Endothelial cell of umbilical vein (primary cell): Measurements from ENCODE around the gene S100Z. TPM values are rescaled to one million over a fixed set of nuclear protein-coding genes. Genes with fewer than 3 reads are reported as not detected.

Experiments
- BruUV-seq: library from RNA; stranded (reverse); fragments of 400-500 nt; replicated peaks from 2 replicates; lab custom pipeline; 2021; lab: Mats Ljungman, UMichigan
- CTCF ChIA-PET: fragments of 300-600, 350-600 bp; sonication (Branson Sonifier 250); formaldehyde crosslinking; loops from one replicate; lab custom pipeline; 2021; ENCODE audit warnings: antibody characterized with exemption, inconsistent platforms; lab: Charles Lee
- POLR2A ChIA-PET: fragments of 300-600, 350-600 bp; sonication (Branson Sonifier 250); formaldehyde crosslinking; loops from one replicate; lab custom pipeline; 2021; ENCODE audit warnings: antibody characterized with exemption, inconsistent platforms; lab: Charles Lee
- DNase-seq: peaks from one replicate; pipeline ENCODE4 v3.0.0-alpha.2; 2011; ENCODE audit warnings: low read depth, low spot score
- FAIRE-seq: peaks from 2 replicates; lab custom pipeline; 2011; peaks lifted over from hg19 to GRCh38; lab: Jason Lieb, UNC
- H2AFZ ChIP-seq: 2 replicates; pipeline ENCODE4 v1.6.0; 2012; ENCODE audit warnings: low read depth, low read length, control low read depth, inconsistent platforms
- H3K27ac ChIP-seq: 2 replicates; pipeline ENCODE4 v1.5.1; 2011; ENCODE audit warnings: low read depth, mild to moderate bottlenecking, control low read depth, low read length, moderate library complexity; ENCODE audit not compliant: insufficient read depth
- H3K27me3 ChIP-seq, 2 experiments: 2 replicates each; pipeline versions ENCODE4 v1.6.0 to v1.6.1; 2011; ENCODE audit warnings: low read length in 2 of 2, mixed read lengths in 1 of 2; ENCODE audit not compliant: control insufficient read depth in 2 of 2, insufficient read depth in 2 of 2
- H3K36me3 ChIP-seq, 2 experiments: 2 replicates in 1 of 2; 3 replicates in 1 of 2; pipeline ENCODE4 v1.5.1; 2011; ENCODE audit warnings: low read length in 2 of 2, mild to moderate bottlenecking in 1 of 2, moderate library complexity in 1 of 2; ENCODE audit not compliant: control insufficient read depth in 2 of 2, insufficient read depth in 2 of 2; ENCODE audit errors: extremely low read depth in 1 of 2
- H3K4me1 ChIP-seq: 3 replicates; pipeline ENCODE4 v1.5.1; 2011; ENCODE audit warnings: mild to moderate bottlenecking, low read length; ENCODE audit not compliant: control insufficient read depth, insufficient read depth; ENCODE audit errors: extremely low read depth
- H3K4me2 ChIP-seq: 2 replicates; pipeline ENCODE4 v1.6.1; 2011; ENCODE audit warnings: low read length, control low read depth, mixed read lengths; ENCODE audit not compliant: insufficient read depth
- H3K4me3 ChIP-seq, 3 experiments: fragments of 200-600 bp in 1 of 3; sonication (generic), shearing (Covaris generic) in 1 of 3; replicated peaks in 1 of 3; 2 replicates each; pipeline ENCODE4 v1.5.1; 2011 to 2016; ENCODE audit warnings: control low read depth in 3 of 3, low read length in 3 of 3, mild to moderate bottlenecking in 2 of 3, inconsistent platforms in 1 of 3, low read depth in 1 of 3, moderate library complexity in 1 of 3; ENCODE audit not compliant: insufficient read depth in 1 of 3
- H3K79me2 ChIP-seq: 2 replicates; pipeline ENCODE4 v1.6.0; 2012; ENCODE audit warnings: low read length, inconsistent platforms; ENCODE audit not compliant: control insufficient read depth, insufficient read depth
- H3K9ac ChIP-seq: replicated peaks from 2 replicates; pipeline ENCODE3; 2011; ENCODE audit warnings: low read length, control low read depth; ENCODE audit not compliant: insufficient read depth; ENCODE audit errors: extremely low read depth
- H3K9me1 ChIP-seq: replicated peaks from 3 replicates; pipeline ENCODE4 v1.6.0; 2011; ENCODE audit warnings: mild to moderate bottlenecking, low read length; ENCODE audit not compliant: control insufficient read depth, insufficient read depth; ENCODE audit errors: extremely low read depth
- H3K9me3 ChIP-seq: replicated peaks from 2 replicates; pipeline ENCODE4 v1.5.1; 2012; ENCODE audit warnings: low read length, inconsistent platforms; ENCODE audit not compliant: control insufficient read depth, insufficient read depth
- H4K20me1 ChIP-seq: replicated peaks from 2 replicates; pipeline ENCODE3; 2011; ENCODE audit warnings: mild to moderate bottlenecking, low read length; ENCODE audit not compliant: control insufficient read depth, insufficient read depth; ENCODE audit errors: extremely low read depth
- EZH2 ChIP-seq: IDR thresholded peaks from 2 replicates; pipeline ENCODE4 v1.6.1; 2012; ENCODE audit warnings: borderline replicate concordance, low read depth, mild to moderate bottlenecking, moderate library complexity, low read length, inconsistent platforms; ENCODE audit not compliant: severe bottlenecking
- FOS ChIP-seq: IDR thresholded peaks from 2 replicates; pipeline ENCODE4 v1.6.1; 2011; ENCODE audit warnings: mild to moderate bottlenecking, low read length, moderate library complexity, borderline replicate concordance; ENCODE audit not compliant: insufficient read depth
- GATA2 ChIP-seq: IDR thresholded peaks from 2 replicates; pipeline ENCODE4 v1.7.0; 2011; ENCODE audit warnings: low read depth, mild to moderate bottlenecking, moderate library complexity, mixed read lengths, low read length; ENCODE audit not compliant: insufficient read length, insufficient read depth
- JUN ChIP-seq: IDR thresholded peaks from 2 replicates; pipeline ENCODE4 v1.6.1; 2011; ENCODE audit warnings: borderline replicate concordance, low read depth; ENCODE audit not compliant: insufficient read length, insufficient read depth
- MAX ChIP-seq: IDR thresholded peaks from 2 replicates; pipeline ENCODE4 v1.6.1; 2011; ENCODE audit not compliant: insufficient read depth, insufficient read length
- MYC ChIP-seq: IDR thresholded peaks from one replicate; pipeline ENCODE4 v1.6.1; 2011; ENCODE audit warnings: mild to moderate bottlenecking, low read depth, low read length
- POLR2A ChIP-seq: IDR thresholded peaks from 2 replicates; pipeline ENCODE4 v1.6.1; 2012; ENCODE audit warnings: low read depth, mild to moderate bottlenecking, control low read depth, low read length
- POLR2AphosphoS5 ChIP-seq: IDR thresholded peaks from 2 replicates; pipeline ENCODE4 v1.6.1; 2012; ENCODE audit warnings: low read depth, mild to moderate bottlenecking, control low read depth, low read length, moderate library complexity; ENCODE audit not compliant: insufficient read depth
- dilution Hi-C: fragments of 300-500 bp; cut with MboI; formaldehyde crosslinking; loops from one replicate; pipeline ENCODE4 v1.15.0; 2019; ENCODE audit warnings: low sequenced_read_pairs; ENCODE audit not compliant: extremely low pct_ligation_motif_present
- intact Hi-C: fragments of 100-400 bp; cut with micrococcal nuclease; formaldehyde crosslinking; loops from one replicate; pipeline ENCODE4 v1.10.0; 2022
- polyA plus RNA-seq, 4 experiments: library from polyadenylated mRNA; depleted of rRNA in 3 of 4; stranded (reverse) in 3 of 4; unstranded in 1 of 4; fragments of >200 nt; gene quantifications; 2 replicates each; pipeline versions ENCODE4 v1.2.1 to v1.2.3, GENCODE V29; 2011 to 2012; ENCODE audit warnings: missing spikeins in 1 of 4
- total RNA-seq: library from RNA; stranded (reverse); gene quantifications from 2 replicates; pipeline ENCODE4 v1.2.3, GENCODE V29; 2021
- TF ChIP-seq, protein P1 (sequence below), 2 donors: IDR thresholded peaks; 1 replicate in 1 of 2; 2 replicates in 1 of 2; pipeline ENCODE4 v1.5.1; 2011; ENCODE audit warnings: low read length in 2 of 2, mild to moderate bottlenecking in 2 of 2, moderate library complexity in 2 of 2, control low read depth in 1 of 2, inconsistent platforms in 1 of 2, low read depth in 1 of 2; ENCODE audit not compliant: insufficient read depth in 1 of 2; ENCODE audit errors: extremely low read depth in 1 of 2

S100Z gene
- total and polyA plus RNA-seq, 2 donors (not counting 3 experiments of a cell fraction or from before 2014, with no cell fraction given) = not detected

DNA sequence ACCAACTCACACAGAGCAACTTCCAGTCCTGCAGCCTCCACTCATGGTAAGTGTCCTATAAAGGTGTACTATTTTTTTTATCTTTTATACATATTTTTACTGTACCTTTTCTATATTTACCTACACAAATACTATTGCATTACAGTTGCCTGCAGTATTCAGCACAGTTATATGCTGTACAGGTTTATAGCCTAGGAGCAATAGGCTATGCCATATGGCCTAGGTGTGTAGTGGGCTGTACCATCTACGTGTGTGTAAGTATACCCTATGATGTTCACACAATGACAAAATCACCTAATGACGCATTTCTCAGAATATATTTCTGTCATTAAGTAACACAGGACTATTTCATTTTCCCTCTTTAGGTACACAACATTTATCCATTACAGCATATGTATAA lies 16.7 kb downstream of the S100Z start:
- Histone ChIP-seq H3K36me3 (no peaks in the 10 kb centered on the region), H3K27me3 (no peaks in the 10 kb centered on the region), H3K9me3 (no peaks in the 10 kb centered on the region), H3K4me1 (no peaks in the 10 kb centered on the region), H3K9me1 (no peaks in the 10 kb centered on the region), H3K9ac (no peak overlapping the region), H3K27ac (no peak overlapping the region), H3K79me2 (no peaks in the 10 kb centered on the region), H2AFZ (no peak overlapping the region), H4K20me1 (no peaks in the 10 kb centered on the region), H3K4me3 (no peak overlapping the region), H3K4me2 (no peak overlapping the region)
- ChIA-PET POLR2A (no interaction called here), CTCF (interaction anchor here (2.2 to 5.6 kb wide), 2 partner anchors 151 to 626 kb away, joined by 16 to 63 read pairs; partner anchors contain the start of gene WDR41)
- dilution Hi-C loops = no loop called here
- no TSS peak for BruUV-seq
- DNase-seq (no peak), FAIRE-seq (no peak)
- TF ChIP-seq MYC = no peak
- no peak for TF ChIP-seq EZH2
- TF ChIP-seq FOS = no peak
- TF ChIP-seq POLR2A = no peak
- TF ChIP-seq GATA2 = no peak
- TF ChIP-seq POLR2AphosphoS5 = no peak
- TF ChIP-seq JUN = no peak
- TF ChIP-seq, protein P1, sequence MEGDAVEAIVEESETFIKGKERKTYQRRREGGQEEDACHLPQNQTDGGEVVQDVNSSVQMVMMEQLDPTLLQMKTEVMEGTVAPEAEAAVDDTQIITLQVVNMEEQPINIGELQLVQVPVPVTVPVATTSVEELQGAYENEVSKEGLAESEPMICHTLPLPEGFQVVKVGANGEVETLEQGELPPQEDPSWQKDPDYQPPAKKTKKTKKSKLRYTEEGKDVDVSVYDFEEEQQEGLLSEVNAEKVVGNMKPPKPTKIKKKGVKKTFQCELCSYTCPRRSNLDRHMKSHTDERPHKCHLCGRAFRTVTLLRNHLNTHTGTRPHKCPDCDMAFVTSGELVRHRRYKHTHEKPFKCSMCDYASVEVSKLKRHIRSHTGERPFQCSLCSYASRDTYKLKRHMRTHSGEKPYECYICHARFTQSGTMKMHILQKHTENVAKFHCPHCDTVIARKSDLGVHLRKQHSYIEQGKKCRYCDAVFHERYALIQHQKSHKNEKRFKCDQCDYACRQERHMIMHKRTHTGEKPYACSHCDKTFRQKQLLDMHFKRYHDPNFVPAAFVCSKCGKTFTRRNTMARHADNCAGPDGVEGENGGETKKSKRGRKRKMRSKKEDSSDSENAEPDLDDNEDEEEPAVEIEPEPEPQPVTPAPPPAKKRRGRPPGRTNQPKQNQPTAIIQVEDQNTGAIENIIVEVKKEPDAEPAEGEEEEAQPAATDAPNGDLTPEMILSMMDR (IDR thresholded peaks at IDR 0.05; ENCODE audit: extremely low read depth in 1 of 2, insufficient read depth in 1 of 2, low read depth in 1 of 2, low read length in 2 of 2) = no peak
- no peak for TF ChIP-seq MAX
- intact Hi-C loops = loop anchor here (5.0 to 10.0 kb wide), 4 partner anchors 91 to 1288 kb away; partner anchors contain the start of gene OTP
